ENCODE data around the gene DOK6. TPM values are rescaled to one million over a fixed set of nuclear protein-coding genes. Genes with fewer than 3 reads are reported as not detected.

The DOK6 gene
- total RNA-seq, 4 donors from 2014 or later = 0.34 to 10.8 (median 0.52) TPM

DNA sequence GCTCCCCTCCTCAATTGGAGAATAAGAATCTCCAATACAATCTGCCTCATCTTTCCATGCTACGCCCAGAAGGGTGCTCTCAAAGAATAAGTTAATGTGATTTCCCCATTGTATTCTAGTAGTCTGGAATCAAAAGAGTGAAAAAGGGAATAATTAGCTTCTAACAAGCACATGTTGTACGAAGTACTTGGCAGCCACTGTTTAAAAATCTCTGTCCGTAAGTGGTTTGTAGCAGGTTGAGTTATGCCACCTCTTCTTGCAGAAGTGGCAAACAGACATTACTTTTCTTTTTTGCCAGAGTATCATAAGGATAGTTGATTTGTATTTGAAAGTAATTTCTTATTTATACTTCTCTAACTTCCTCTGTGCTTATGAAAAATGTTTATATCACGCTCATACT, 362.3 kb downstream of the DOK6 start:
- TF ChIP-seq, protein P1, sequence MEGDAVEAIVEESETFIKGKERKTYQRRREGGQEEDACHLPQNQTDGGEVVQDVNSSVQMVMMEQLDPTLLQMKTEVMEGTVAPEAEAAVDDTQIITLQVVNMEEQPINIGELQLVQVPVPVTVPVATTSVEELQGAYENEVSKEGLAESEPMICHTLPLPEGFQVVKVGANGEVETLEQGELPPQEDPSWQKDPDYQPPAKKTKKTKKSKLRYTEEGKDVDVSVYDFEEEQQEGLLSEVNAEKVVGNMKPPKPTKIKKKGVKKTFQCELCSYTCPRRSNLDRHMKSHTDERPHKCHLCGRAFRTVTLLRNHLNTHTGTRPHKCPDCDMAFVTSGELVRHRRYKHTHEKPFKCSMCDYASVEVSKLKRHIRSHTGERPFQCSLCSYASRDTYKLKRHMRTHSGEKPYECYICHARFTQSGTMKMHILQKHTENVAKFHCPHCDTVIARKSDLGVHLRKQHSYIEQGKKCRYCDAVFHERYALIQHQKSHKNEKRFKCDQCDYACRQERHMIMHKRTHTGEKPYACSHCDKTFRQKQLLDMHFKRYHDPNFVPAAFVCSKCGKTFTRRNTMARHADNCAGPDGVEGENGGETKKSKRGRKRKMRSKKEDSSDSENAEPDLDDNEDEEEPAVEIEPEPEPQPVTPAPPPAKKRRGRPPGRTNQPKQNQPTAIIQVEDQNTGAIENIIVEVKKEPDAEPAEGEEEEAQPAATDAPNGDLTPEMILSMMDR (IDR thresholded peaks at IDR 0.05; ENCODE audit: low read depth) = no peak

DNA sequence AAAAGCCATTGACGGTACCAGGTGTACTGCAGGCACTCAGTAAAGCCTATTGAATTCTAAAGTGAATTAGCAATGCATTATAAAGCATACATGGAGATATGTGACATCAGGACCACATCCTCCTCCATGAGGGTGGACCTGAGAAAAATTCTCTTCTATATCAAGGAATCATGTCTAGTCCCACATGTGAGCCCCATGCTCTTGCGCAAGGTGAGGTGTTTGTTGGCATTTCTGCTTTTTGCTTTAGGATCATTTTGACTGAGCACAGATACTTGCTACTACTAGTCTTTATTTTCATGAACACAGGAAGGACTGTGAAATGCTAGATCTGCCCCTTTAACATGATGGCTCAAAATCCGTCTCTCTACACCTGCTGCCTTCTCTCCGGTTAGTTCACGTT, 363.1 kb downstream of the DOK6 start:
- TF ChIP-seq, protein P1 (IDR thresholded peaks at IDR 0.05; ENCODE audit: low read depth) = no peak

DNA sequence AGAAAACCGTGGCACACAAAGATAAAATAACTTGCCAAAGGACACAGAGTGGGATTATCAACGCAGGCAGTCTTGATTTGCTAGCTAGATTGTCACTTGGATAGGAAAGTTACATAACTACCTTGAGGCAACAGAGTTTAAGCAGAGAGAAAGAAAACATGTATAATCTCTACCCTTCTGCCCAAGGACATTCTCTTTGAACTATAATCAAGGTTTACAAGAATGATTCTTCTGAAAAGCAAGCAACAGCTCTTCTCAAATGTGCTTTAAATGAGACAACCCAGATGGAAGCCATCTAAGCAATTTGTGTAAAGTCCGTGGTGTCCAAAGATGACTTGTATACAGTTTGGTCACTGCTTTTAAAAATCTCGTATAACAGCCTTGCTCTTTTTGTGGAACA, 369.6 kb downstream of the DOK6 start:
- TF ChIP-seq, protein P1 (IDR thresholded peaks at IDR 0.05; ENCODE audit: low read depth) = no peak

DNA sequence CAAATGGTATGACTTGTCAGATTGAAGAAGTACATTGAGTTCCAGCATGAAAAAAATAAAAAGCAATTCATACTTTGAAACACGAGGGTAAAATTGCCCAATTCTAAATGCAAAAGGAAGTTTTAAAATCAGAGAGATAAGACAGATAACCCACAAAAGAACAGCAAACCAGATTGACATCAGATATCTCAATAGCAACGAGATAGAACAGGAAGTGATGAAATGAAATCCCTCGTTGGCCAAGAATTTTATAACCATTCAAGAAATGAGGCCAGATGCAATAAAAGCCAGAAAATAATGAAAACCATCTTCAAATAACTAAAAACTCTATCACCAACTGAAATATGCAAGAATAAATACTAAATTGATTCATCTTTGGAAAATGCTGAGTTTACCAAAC, 374.1 kb downstream of the DOK6 start:
- TF ChIP-seq, protein P1 (IDR thresholded peaks at IDR 0.05; ENCODE audit: low read depth) = no peak

DNA sequence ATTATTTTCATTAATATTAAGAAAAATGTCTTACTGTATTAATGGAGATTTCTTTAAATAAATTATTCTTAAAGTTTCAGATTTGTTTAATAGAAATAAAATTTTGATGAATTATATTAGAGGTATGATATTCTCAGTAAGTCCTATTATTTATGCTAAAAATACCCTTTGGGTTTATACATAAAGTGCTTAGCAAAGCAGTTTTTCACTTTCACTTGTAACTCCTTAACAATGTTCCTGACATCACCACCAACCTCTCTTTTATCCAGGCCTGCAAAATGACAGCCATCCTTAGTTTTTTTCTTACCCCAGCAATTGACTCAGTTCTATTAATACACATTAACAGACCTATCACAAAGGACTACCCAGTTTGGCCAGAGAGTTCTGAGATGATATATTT, 376.6 kb downstream of the DOK6 start:
- TF ChIP-seq, protein P1 (IDR thresholded peaks at IDR 0.05; ENCODE audit: low read depth) = no peak

DNA sequence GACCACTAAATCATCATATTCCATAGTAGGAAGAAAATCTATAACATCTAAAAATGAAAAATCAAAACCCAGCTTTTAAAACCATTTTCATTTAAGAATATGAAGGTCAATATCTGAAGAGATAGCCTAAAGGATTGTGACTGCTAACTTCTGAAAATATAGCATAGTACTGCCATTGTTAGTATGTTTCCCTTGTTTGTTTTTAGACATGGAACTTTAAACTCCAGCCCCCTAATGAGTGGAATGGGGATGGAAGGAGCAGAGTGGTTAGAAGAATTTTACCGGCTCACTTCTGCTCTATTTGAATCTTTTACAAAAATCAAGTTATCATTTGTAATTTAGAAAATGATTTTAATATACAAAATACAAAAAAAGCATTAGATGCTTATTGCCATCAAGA, 378.0 kb downstream of the DOK6 start:
- TF ChIP-seq, protein P1 (IDR thresholded peaks at IDR 0.05; ENCODE audit: low read depth) = no peak

DNA sequence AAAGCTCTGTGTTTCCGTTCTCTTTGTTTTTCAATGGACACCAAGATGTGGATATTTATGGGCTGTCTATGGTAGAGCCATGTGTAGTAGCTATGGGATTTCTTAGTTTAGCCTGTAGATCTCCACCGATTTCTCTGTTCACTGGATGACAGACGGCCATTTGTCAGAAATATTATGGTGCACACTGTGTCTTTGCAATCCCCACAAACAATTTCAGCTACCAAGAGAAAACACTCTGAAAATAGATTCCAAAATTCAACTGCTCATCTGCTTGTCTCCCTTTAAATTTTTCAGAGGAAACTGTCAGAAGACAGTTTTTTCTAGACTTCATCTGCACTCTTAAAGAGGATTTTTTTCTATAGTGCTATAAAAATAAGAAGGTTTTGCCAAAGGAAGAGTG, 380.2 kb downstream of the DOK6 start:
- TF ChIP-seq, protein P1 (IDR thresholded peaks at IDR 0.05; ENCODE audit: low read depth) = no peak
